ENCODE data around the gene SARDH. TPM values are rescaled to one million over a fixed set of nuclear protein-coding genes. Genes with fewer than 3 reads are reported as not detected.

SARDH gene
- total RNA-seq, 3 donors from 2014 or later: 3.6 to 5.5 (median 5.0) TPM

DNA sequence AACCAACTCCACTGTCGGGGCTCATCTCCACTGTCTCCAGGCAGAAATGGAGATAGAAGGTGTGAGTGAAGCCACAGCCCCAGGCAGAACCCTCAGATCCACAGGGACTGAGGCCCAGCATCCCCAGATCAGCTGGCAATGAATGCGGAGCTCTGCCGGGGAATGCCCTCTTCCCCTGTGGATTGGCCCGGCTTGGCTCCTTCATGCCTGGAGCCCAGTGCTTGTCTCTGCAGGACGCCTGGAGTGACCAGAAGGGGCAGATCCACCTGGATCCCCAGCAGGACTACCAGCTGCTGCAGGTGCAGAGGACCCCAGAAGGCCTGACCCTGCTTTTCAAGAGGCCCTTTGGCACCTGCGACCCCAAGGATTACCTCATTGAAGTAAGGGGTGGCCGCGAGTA, 98.5 kb downstream of the SARDH start:
- Mint-ChIP-seq H3K9me3 (no peaks in the 10 kb centered on the region), H3K4me1 (ENCODE audit: low read depth) (no peaks in the 10 kb centered on the region), H3K4me3 (no peak overlapping the region), H3K27me3 (ENCODE audit: low read depth) (peaks cover 5% of the 10 kb centered on the region), H3K36me3 (ENCODE audit: insufficient read depth) (no peaks in the 10 kb centered on the region)
- DNase-seq: no peak
- no peak for ATAC-seq

DNA sequence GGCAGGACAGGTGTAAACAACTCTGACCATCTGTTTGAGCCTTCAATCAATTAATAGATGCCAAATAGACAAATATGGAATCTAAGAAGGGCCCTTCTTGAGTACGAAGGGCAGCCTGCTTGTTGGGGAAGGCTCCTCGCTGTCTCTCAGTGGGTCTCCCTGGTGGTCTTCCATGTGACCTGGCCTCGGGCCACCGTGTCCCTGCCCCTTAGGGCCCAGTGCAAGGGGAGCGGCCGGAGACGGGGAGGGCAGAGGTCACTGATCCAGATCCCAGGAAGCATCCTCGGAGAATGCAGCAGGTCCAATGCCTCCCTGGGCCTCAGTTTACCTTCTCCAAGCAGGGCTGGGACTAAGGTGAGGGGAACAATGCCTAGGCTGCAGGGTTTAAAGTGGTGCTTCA, 99.4 kb downstream of the SARDH start:
- H3K4me1 Mint-ChIP-seq (ENCODE audit: low read depth): no peaks in the 10 kb centered on the region
- no peaks in the 10 kb centered on the region for H3K36me3 Mint-ChIP-seq (ENCODE audit: insufficient read depth)
- H3K9me3 Mint-ChIP-seq: no peaks in the 10 kb centered on the region
- H3K4me3 Mint-ChIP-seq: no peak overlapping the region
- no peak for ATAC-seq
- peaks cover 2% of the 10 kb centered on the region for H3K27me3 Mint-ChIP-seq (ENCODE audit: low read depth)
- DNase-seq: no peak

DNA sequence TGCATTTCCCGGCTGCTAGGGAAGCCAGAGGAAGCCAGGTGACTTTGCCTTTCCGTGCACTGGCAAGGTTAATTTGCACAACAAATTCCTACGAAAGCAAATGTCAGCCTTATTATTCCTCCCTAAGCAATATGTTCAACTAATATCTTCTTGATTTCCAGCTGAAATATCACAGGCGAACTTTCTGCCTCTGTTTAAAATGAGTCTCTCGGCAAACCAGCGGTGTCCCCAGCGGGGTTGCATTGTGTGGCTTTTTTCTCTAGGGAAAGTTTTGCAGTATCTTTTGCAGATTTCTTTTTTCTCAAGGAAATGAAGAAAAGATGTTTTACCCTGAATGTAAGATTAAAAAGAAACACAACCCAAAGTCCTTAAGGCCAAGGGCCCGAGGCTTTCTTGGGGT, 100.1 kb downstream of the SARDH start:
- Mint-ChIP-seq H3K36me3 (ENCODE audit: insufficient read depth) (no peaks in the 10 kb centered on the region), H3K4me3 (no peak overlapping the region), H3K9me3 (no peaks in the 10 kb centered on the region), H3K27me3 (ENCODE audit: low read depth) (peaks cover 2% of the 10 kb centered on the region), H3K4me1 (ENCODE audit: low read depth) (no peaks in the 10 kb centered on the region)
- DNase-seq: no peak
- no peak for ATAC-seq

DNA sequence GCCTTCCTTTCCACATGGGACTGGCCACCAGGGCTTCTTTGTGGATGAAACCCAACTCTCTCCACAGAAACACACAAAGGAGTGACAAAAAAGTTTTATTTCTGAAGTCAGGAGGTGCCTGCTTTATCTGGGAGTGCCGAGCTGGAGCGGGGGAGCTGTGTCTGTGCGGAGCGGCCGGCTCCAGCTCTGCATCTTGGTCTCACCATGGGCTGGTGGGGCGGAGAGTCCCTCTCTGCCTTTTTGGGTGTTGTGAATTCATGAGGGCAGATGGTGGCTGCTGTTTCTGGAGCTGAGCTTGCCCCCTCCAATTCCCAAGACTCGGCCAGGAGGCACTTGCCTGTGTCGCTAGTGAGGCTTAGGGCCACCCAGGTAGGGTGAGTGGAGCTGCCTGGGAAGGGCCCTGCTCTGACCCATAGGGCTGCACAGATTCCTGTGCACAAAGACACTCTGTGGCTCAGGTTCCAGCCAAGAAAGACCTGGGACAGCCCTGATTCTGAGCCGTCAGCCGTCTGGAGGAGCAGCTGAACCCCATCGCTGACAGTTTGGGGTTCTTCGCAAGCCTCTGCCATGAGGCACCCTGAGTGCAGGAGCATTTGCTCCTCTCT, 100.6 kb downstream of the SARDH start:
- Mint-ChIP-seq H3K4me3 (no peak overlapping the region), H3K36me3 (ENCODE audit: insufficient read depth) (no peaks in the 10 kb centered on the region), H3K9me3 (no peaks in the 10 kb centered on the region), H3K27me3 (ENCODE audit: low read depth) (peaks cover 2% of the 10 kb centered on the region), H3K4me1 (ENCODE audit: low read depth) (no peaks in the 10 kb centered on the region)
- DNase-seq (no peak), ATAC-seq (no peak)

GRCh38 chr9:133636902-133637301, 101.2 kb downstream of the SARDH start:
- DNase-seq: no peak
- Mint-ChIP-seq H3K4me3 (no peak overlapping the region), H3K27me3 (ENCODE audit: low read depth) (peaks cover 2% of the 10 kb centered on the region), H3K4me1 (ENCODE audit: low read depth) (no peaks in the 10 kb centered on the region), H3K36me3 (ENCODE audit: insufficient read depth) (no peaks in the 10 kb centered on the region), H3K9me3 (no peaks in the 10 kb centered on the region)
- ATAC-seq: no peak

GRCh38 chr9:133635533-133636531, 102.3 kb downstream of the SARDH start, which contains the start of gene DBH:
DBH (plus strand) TSS chr9:133636363; CDS start chr9:133636372, 9 bp downstream.
- no peak for ATAC-seq
- Mint-ChIP-seq H3K4me3 (no peak within 1 kb of the TSS), H3K36me3 (ENCODE audit: insufficient read depth) (no peaks in the 10 kb centered on the region), H3K4me1 (ENCODE audit: low read depth) (no peaks in the 10 kb centered on the region), H3K9me3 (no peaks in the 10 kb centered on the region), H3K27me3 (ENCODE audit: low read depth) (peaks cover 2% of the 10 kb centered on the region)
- no peak for DNase-seq

GRCh38 chr9:133635098-133635497, 103.1 kb downstream of the SARDH start:
- H3K36me3 Mint-ChIP-seq (ENCODE audit: insufficient read depth): no peaks in the 10 kb centered on the region
- H3K4me3 Mint-ChIP-seq: no peak overlapping the region
- no peak for ATAC-seq
- no peaks in the 10 kb centered on the region for H3K9me3 Mint-ChIP-seq
- no peak for DNase-seq
- H3K4me1 Mint-ChIP-seq (ENCODE audit: low read depth): no peaks in the 10 kb centered on the region
- peaks cover 2% of the 10 kb centered on the region for H3K27me3 Mint-ChIP-seq (ENCODE audit: low read depth)

DNA sequence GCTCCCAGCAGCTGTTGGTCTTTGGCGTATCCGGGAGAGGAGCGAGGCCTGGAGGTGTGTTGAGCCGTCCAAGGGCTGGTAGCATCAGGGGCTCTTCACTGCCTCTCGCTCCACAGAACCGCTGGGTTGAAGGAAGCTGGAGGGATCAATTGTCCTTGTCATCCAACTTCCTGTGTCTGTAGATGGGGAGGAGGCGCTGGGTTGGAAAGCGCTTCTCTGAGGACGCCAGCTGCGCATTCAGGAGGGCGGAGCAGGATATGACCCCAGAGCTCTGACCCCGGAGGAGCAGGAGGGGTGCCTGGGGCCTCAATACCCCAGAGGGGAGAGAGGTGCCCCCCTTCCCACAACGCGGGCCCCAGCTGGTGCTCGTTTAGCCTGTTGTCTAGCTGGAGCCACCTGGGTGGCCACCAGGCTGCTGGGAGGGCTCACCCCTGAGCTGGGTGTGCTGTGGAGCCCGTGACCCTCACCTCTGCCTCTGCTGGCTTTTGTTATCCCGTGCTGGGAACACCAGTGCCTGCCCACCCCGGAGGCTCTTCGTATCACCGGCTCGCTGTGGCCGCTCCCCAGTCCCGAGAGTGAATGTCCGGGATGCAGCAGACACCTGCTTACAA, 104.0 kb downstream of the SARDH start:
- no peaks in the 10 kb centered on the region for H3K36me3 Mint-ChIP-seq (ENCODE audit: insufficient read depth)
- DNase-seq (no peak), ATAC-seq (no peak)
- H3K27me3 Mint-ChIP-seq (ENCODE audit: low read depth): peaks cover 2% of the 10 kb centered on the region
- H3K9me3 Mint-ChIP-seq: no peaks in the 10 kb centered on the region
- H3K4me3 Mint-ChIP-seq: no peak overlapping the region
- H3K4me1 Mint-ChIP-seq (ENCODE audit: low read depth): no peaks in the 10 kb centered on the region

GRCh38 chr9:133633681-133634080, 104.5 kb downstream of the SARDH start:
- no peak for ATAC-seq
- DNase-seq: no peak
- Mint-ChIP-seq H3K27me3 (ENCODE audit: low read depth) (peaks cover 2% of the 10 kb centered on the region), H3K4me3 (no peak overlapping the region), H3K9me3 (no peaks in the 10 kb centered on the region), H3K4me1 (ENCODE audit: low read depth) (no peaks in the 10 kb centered on the region), H3K36me3 (ENCODE audit: insufficient read depth) (no peaks in the 10 kb centered on the region)

DNA sequence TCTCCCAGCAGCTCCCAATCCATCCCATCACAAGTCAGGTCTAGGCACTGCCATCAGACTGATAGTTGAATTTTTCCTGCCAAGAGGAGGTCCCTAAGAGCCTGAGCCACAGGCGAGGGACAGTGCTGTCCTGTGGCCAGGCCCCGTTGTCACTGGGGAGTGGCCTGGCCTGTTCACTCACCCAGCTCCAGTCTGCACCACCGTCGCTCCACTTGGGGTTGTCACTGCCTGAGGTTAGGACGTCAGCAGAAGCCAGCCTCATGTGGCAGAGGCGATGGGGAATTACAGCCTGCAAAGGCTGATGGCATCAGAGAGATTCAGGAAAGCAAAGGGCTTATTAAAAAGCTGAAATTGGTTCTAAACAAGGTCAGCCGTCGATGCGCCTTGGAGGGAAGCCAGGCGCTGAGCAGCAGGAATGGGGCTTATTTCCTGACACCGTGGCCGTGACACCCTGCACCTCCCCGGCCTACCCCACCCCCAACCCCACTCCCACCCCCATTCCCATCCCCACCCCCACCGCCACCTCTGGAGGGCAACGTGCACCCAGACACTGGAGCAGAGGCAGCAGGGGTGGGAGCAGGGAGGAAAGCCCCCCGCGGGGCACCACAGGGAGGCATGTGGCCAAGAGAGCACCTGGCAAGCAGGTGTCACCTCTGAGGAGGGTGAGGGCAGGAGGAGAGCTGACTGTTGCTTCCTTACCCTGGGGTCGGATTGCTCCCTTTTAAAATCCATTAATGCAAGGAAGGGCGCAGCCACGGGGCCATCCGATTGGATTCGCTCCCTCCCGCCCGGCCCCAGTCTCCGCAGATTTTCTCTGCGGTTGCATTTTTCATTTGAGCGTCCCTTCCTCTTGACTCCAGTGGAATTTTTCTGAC, 105.1 kb downstream of the SARDH start:
- H3K36me3 Mint-ChIP-seq (ENCODE audit: insufficient read depth): no peaks in the 10 kb centered on the region
- H3K4me3 Mint-ChIP-seq: no peak overlapping the region
- no peaks in the 10 kb centered on the region for H3K4me1 Mint-ChIP-seq (ENCODE audit: low read depth)
- ATAC-seq (no peak), DNase-seq (no peak)
- no peaks in the 10 kb centered on the region for H3K9me3 Mint-ChIP-seq
- H3K27me3 Mint-ChIP-seq (ENCODE audit: low read depth): peaks cover 2% of the 10 kb centered on the region

DNA sequence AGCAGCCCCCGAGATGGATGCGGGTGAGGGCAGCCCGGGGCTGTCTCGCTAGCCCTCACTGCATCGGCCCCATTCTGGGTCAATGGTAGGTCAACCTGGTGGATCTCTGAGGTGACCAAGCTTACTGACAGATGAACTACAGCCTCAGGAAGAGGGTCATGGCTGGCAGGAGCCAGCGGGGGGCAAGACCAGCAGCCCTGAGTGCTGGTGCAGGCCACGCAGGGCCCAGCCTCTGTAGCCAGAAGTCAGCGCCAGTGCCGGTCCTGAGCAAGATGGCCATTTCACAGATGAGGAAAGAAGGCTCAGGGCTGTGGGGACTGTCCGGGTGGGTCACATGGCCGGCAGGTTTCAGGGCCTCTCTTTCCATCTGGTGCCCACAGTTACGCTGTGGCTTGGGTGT, 107.0 kb downstream of the SARDH start:
- Mint-ChIP-seq H3K27me3 (ENCODE audit: low read depth) (peaks cover 3% of the 10 kb centered on the region), H3K9me3 (peaks cover 8% of the 10 kb centered on the region), H3K4me3 (no peak overlapping the region), H3K4me1 (ENCODE audit: low read depth) (no peaks in the 10 kb centered on the region), H3K36me3 (ENCODE audit: insufficient read depth) (peaks cover 5% of the 10 kb centered on the region)
- no peak for ATAC-seq
- DNase-seq: no peak

- DNase-seq (no peak), ATAC-seq (no peak)
- no peaks in the 10 kb centered on the region for H3K4me1 Mint-ChIP-seq (ENCODE audit: low read depth)
- peaks cover 7% of the 10 kb centered on the region for H3K36me3 Mint-ChIP-seq (ENCODE audit: insufficient read depth)
- H3K9me3 Mint-ChIP-seq: peaks cover 11% of the 10 kb centered on the region
- H3K27me3 Mint-ChIP-seq (ENCODE audit: low read depth): peaks cover 2% of the 10 kb centered on the region
- no peak overlapping the region for H3K4me3 Mint-ChIP-seq
Measured at GRCh38 chr9:133629221-133630110, 108.7 kb downstream of the SARDH start.

GRCh38 chr9:133628766-133629165, 109.4 kb downstream of the SARDH start:
- peaks cover 7% of the 10 kb centered on the region for H3K36me3 Mint-ChIP-seq (ENCODE audit: insufficient read depth)
- H3K4me3 Mint-ChIP-seq: no peak overlapping the region
- ATAC-seq: no peak
- no peak for DNase-seq
- H3K27me3 Mint-ChIP-seq (ENCODE audit: low read depth): peaks cover 2% of the 10 kb centered on the region
- peaks cover 11% of the 10 kb centered on the region for H3K9me3 Mint-ChIP-seq
- H3K4me1 Mint-ChIP-seq (ENCODE audit: low read depth): no peaks in the 10 kb centered on the region
